ENCODE measurements around the gene ADAMTS14.

DNA sequence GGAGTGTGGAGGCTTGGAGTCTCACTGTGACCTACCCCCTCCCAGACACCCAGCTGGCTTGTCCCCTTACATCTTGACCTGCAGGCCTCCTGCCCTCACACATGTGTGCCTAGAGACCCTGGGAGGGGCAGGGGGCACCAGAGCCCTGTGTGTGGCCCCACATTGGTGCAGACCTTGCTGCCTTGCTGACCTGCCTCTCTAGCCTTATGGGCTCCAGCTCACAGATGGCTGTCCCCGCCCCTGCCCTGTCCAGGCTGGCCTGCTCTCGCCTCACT is 9.4 kb downstream of the ADAMTS14 start:
- TF ChIP-seq, protein P1, sequence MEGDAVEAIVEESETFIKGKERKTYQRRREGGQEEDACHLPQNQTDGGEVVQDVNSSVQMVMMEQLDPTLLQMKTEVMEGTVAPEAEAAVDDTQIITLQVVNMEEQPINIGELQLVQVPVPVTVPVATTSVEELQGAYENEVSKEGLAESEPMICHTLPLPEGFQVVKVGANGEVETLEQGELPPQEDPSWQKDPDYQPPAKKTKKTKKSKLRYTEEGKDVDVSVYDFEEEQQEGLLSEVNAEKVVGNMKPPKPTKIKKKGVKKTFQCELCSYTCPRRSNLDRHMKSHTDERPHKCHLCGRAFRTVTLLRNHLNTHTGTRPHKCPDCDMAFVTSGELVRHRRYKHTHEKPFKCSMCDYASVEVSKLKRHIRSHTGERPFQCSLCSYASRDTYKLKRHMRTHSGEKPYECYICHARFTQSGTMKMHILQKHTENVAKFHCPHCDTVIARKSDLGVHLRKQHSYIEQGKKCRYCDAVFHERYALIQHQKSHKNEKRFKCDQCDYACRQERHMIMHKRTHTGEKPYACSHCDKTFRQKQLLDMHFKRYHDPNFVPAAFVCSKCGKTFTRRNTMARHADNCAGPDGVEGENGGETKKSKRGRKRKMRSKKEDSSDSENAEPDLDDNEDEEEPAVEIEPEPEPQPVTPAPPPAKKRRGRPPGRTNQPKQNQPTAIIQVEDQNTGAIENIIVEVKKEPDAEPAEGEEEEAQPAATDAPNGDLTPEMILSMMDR (conservative IDR thresholded peaks at IDR 0.05) = no peak
- no peak for TF ChIP-seq EZH2 (IDR thresholded peaks at IDR 0.05; ENCODE audit: low read depth)
